GM21723 (cell line): ENCODE measurements around the gene MAN1B1.
"Not testable (repeated sequence)": the region's sequence is repeated elsewhere in the genome, so short reads cannot be mapped to it uniquely, and the experiment has no call there.

Source experiments
- ATAC-seq: cut with Tn5 transposase; IDR thresholded peaks from one replicate; pipeline ENCODE4 v1.9.1; 2021; ENCODE audit warnings: mild to moderate bottlenecking, moderate library complexity; ENCODE audit not compliant: unreplicated experiment

The MAN1B1 gene

GRCh38 chr9:137110147-137110910 is 23.5 kb downstream of the MAN1B1 start:
- no peak for ATAC-seq

GRCh38 chr9:137110911-137111787 is 24.4 kb downstream of the MAN1B1 start:
- ATAC-seq, result no peak

GRCh38 chr9:137111788-137112563 is 25.2 kb downstream of the MAN1B1 start:
- ATAC-seq, result no peak

GRCh38 chr9:137112564-137113384 is 26.0 kb downstream of the MAN1B1 start:
- no peak for ATAC-seq

GRCh38 chr9:137113385-137114159 is 26.8 kb downstream of the MAN1B1 start:
- no peak for ATAC-seq

- no peak for ATAC-seq
Measured at GRCh38 chr9:137114220-137114612, 27.4 kb downstream of the MAN1B1 start.

GRCh38 chr9:137114613-137115393 is 28.0 kb downstream of the MAN1B1 start, which contains the start of gene DPP7:
DPP7 (minus strand) TSS chr9:137114733; CDS start chr9:137114713, 20 bp downstream.
- peak; percentile 61 for ATAC-seq

- ATAC-seq, result no peak
Measured at GRCh38 chr9:137115394-137116026, 28.7 kb downstream of the MAN1B1 start.

- no peak for ATAC-seq
Measured at GRCh38 chr9:137116027-137116507, 29.3 kb downstream of the MAN1B1 start.

GRCh38 chr9:137116728-137117127 is 29.9 kb downstream of the MAN1B1 start:
- no peak for ATAC-seq

- ATAC-seq, result no peak
Measured at GRCh38 chr9:137117269-137117731, 30.5 kb downstream of the MAN1B1 start.

- not testable (repeated sequence) for ATAC-seq
Measured at GRCh38 chr9:137118092-137118603, 31.4 kb downstream of the MAN1B1 start.

- ATAC-seq, result not testable (repeated sequence)
Measured at GRCh38 chr9:137121927-137122795, 35.4 kb downstream of the MAN1B1 start.

- ATAC-seq, result not testable (repeated sequence)
Measured at GRCh38 chr9:137122796-137123467, 36.1 kb downstream of the MAN1B1 start.

- ATAC-seq, result no peak
Measured at GRCh38 chr9:137123468-137123837, 36.7 kb downstream of the MAN1B1 start.

- ATAC-seq, result not testable (repeated sequence)
Measured at GRCh38 chr9:137123952-137124462, 37.2 kb downstream of the MAN1B1 start.
